Esophagus muscularis mucosa (tissue), 4 donors: ENCODE results near the gene TAF6L. TPM values are rescaled to one million over a fixed set of nuclear protein-coding genes. Genes with fewer than 3 reads are reported as not detected.

ENCODE experiments used
- DNase-seq: peaks from one replicate; pipeline ENCODE4 v3.0.0-alpha.2; 2017; ENCODE audit errors: extremely low spot score
- H3K27ac ChIP-seq, 4 donors: fragments of 200-600 bp; sonication (generic); replicated peaks in 1 of 4; 1 replicate in 3 of 4; 2 replicates in 1 of 4; pipeline ENCODE4 v1.5.1; 2016 to 2019; ENCODE audit warnings: mild to moderate bottlenecking in 1 of 4
- H3K27me3 ChIP-seq, 4 donors: fragments of 200-600 bp; sonication (generic); one replicate each; pipeline versions ENCODE4 v1.5.1 to v1.6.0; 2016 to 2019
- H3K36me3 ChIP-seq, 4 donors: fragments of 200-600 bp; sonication (generic); one replicate each; pipeline ENCODE4 v1.5.1; 2016 to 2019
- H3K4me1 ChIP-seq, 4 donors: fragments of 200-600 bp; sonication (generic); one replicate each; pipeline ENCODE4 v1.5.1; 2016 to 2019
- H3K4me3 ChIP-seq, 4 donors: fragments of 200-600 bp; sonication (generic); 1 replicate in 2 of 4; 2 replicates in 2 of 4; pipeline ENCODE4 v1.5.1; 2016 to 2019; ENCODE audit warnings: mild to moderate bottlenecking in 4 of 4, moderate library complexity in 1 of 4
- H3K9me3 ChIP-seq, 4 donors: fragments of 200-600 bp; sonication (generic); 1 replicate in 3 of 4; 2 replicates in 1 of 4; pipeline ENCODE4 v1.5.1; 2016 to 2019
- CTCF ChIP-seq, 3 experiments: fragments of 200-600 bp in 2 of 3; fragments of 450-650 bp in 1 of 3; sonication (generic) in 2 of 3; IDR thresholded peaks; one replicate each; pipeline ENCODE4 v1.5.1; 2017 to 2019; ENCODE audit warnings: antibody characterized with exemption in 3 of 3, mild to moderate bottlenecking in 2 of 3, moderate library complexity in 1 of 3
- EP300 ChIP-seq: sonication (generic); formaldehyde crosslinking; IDR thresholded peaks from one replicate; pipeline ENCODE4 v1.6.1; 2017; ENCODE audit warnings: antibody characterized with exemption
- POLR2A ChIP-seq: fragments of 450-650 bp; IDR thresholded peaks from one replicate; pipeline ENCODE4 v1.6.1; 2017; ENCODE audit warnings: antibody characterized with exemption, moderate library complexity, mild to moderate bottlenecking, low read depth
- POLR2AphosphoS5 ChIP-seq, 2 donors: sonication (generic); formaldehyde crosslinking; IDR thresholded peaks; one replicate each; pipeline ENCODE4 v1.6.1; 2017; ENCODE audit warnings: antibody characterized with exemption in 2 of 2
- WGBS: methylation state at CpG from one replicate; pipeline ENCODE4 v1.1.5; 2018; 5-methylcytosine and 5-hydroxymethylcytosine counted together
- intact Hi-C: fragments of 100-400 bp; cut with DNase I; formaldehyde crosslinking; loops from one replicate; pipeline ENCODE4 v1.15.1; 2023
- total RNA-seq, 4 donors: library from RNA; depleted of rRNA; stranded (reverse); fragments of >200 nt; gene quantifications; one replicate each; pipeline versions ENCODE4 v1.1.0 to v1.2.1, GENCODE V29; 2016

Gene TAF6L
- total RNA-seq, 4 donors from 2014 or later = 12.0 to 27.2 (median 14.6) TPM

- no peak for DNase-seq
- Histone ChIP-seq H3K4me1 (peaks cover 46 to 68% (median 61%) of the 10 kb centered on the region in 4 donors), H3K27ac (peak overlapping the region; percentile 89 to 97 (median 94)), H3K27me3 (no peaks in the 10 kb centered on the region), H3K36me3 (peaks cover 24 to 43% (median 35%) of the 10 kb centered on the region in 4 donors), H3K4me3 (peak overlapping the region; percentile 85 to 94 (median 90)), H3K9me3 (no peaks in the 10 kb centered on the region)
- intact Hi-C loops = no loop called here
- TF ChIP-seq POLR2A (no peak), CTCF (IDR thresholded peaks at IDR 0.05) (no peak), POLR2AphosphoS5 (IDR thresholded peaks at IDR 0.05) (no peak), EP300 (no peak)
- 0% methylated on average over 10 of the region's 51 CpGs for WGBS
Measured at GRCh38 chr11:62726156-62726914, 44.9 kb upstream of the TAF6L start.

DNA sequence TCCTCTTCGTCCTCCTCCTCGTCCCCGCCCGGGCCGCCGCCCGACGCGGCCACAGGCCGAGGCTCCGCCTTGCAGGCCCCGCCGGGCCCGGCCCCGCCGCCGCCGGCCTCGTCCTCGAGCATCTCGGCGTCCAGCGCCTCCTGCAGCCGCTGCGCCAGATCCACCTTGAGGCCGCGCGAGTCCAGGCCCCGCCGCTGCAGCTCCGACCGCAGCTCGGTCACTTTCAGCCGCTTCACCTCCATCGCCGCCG, 44.4 kb upstream of the TAF6L start:
- peaks cover 46 to 72% (median 66%) of the 10 kb centered on the region in 4 donors for H3K4me1 ChIP-seq
- DNase-seq = no peak
- peak overlapping the region; percentile 85 to 94 (median 90) for H3K4me3 ChIP-seq
- peaks cover 19 to 42% (median 30%) of the 10 kb centered on the region in 4 donors for H3K36me3 ChIP-seq
- TF ChIP-seq CTCF (IDR thresholded peaks at IDR 0.05) (no peak), POLR2AphosphoS5 (IDR thresholded peaks at IDR 0.05) (no peak), EP300 (no peak), POLR2A (no peak)
- intact Hi-C loops = no loop called here
- peak overlapping the region; percentile 89 to 97 (median 94) for H3K27ac ChIP-seq
- no peaks in the 10 kb centered on the region for H3K27me3 ChIP-seq
- WGBS = no CpG with 5 or more reads among the region's 37 CpGs
- H3K9me3 ChIP-seq = no peaks in the 10 kb centered on the region

DNA sequence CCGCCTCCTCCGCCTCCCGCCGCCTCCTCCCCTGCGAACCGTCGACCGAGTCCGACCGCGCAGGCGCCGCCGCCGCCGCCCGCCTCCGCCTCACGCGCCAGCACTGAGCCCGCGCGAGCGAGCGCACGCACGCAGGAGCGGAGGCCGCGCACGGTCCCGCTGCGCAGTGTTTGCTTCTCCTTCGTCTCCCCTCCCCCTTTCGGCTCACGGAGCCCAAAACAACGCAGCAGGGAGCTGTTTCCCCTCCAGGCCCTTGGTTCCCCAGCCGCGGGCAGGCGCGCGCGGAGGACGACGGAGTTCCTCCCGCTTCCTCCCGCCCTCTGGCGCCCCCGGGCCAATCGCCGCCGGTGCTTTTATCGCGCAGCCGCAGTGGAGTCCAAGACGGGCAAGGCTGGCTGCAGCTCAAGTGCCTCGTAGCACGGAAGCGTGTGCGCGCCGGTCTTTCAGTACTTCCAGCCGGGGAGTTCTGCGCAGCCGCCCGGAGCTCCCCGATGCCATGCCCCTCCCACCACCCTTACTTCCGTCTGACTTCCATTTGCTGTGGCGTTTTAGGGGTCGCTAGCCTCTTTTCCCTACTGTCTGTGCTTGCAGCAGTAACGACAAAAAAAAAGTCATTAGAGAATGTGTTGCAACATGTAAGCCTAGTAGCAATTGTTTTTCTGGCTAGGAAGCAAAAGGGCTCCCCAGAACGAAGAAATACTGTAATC, 43.9 kb upstream of the TAF6L start, which contains the start of gene HNRNPUL2:
HNRNPUL2 (minus strand) TSS at position 293 of the 707 bp plus-strand sequence. CDS start 301 bp downstream, outside the sequence.
- Histone ChIP-seq H3K36me3 (peaks cover 14 to 41% (median 25%) of the 10 kb centered on the region in 4 donors), H3K27me3 (no peaks in the 10 kb centered on the region), H3K27ac (peak within 1 kb of the TSS; percentile 89 to 97 (median 94)), H3K9me3 (no peaks in the 10 kb centered on the region), H3K4me3 (peak within 1 kb of the TSS; percentile 85 to 94 (median 90)), H3K4me1 (peaks cover 46 to 72% (median 67%) of the 10 kb centered on the region in 4 donors)
- TF ChIP-seq CTCF (IDR thresholded peaks at IDR 0.05) = peak in 1 of 3 experiments; percentile 10
- peak; percentile 95 to 97 for TF ChIP-seq POLR2AphosphoS5 (IDR thresholded peaks at IDR 0.05)
- no peak for TF ChIP-seq EP300
- TF ChIP-seq POLR2A = peak; percentile 91
- DNase-seq = peak; percentile 98
- intact Hi-C loops = no loop called here
- 1% methylated on average over 29 of the region's 72 CpGs for WGBS

- no peak for TF ChIP-seq POLR2A
- TF ChIP-seq EP300 = no peak
- no peak for TF ChIP-seq POLR2AphosphoS5 (IDR thresholded peaks at IDR 0.05)
- TF ChIP-seq CTCF (IDR thresholded peaks at IDR 0.05) = no peak
- intact Hi-C loops = no loop called here
- H3K4me1 ChIP-seq = peaks cover 46 to 77% (median 66%) of the 10 kb centered on the region in 4 donors
- H3K27ac ChIP-seq = peak overlapping the region; percentile 89 to 97 (median 94)
- DNase-seq = peak; percentile 97
- under 1% methylated on average over 20 of the region's 20 CpGs for WGBS
- no peaks in the 10 kb centered on the region for H3K27me3 ChIP-seq
- peaks cover 9 to 41% (median 20%) of the 10 kb centered on the region in 4 donors for H3K36me3 ChIP-seq
- H3K4me3 ChIP-seq = peak overlapping the region; percentile 85 to 94 (median 90)
- H3K9me3 ChIP-seq = no peaks in the 10 kb centered on the region
Measured at GRCh38 chr11:62727872-62728170, 43.4 kb upstream of the TAF6L start.
